SU-DHL-6 (cell line): ENCODE results near the gene DLL1.

Source experiments
- H2AFZ ChIP-seq: fragments of 200-600 bp; sonication (generic); 2 replicates; pipeline ENCODE4 v1.6.1; 2014; ENCODE audit warnings: low read depth, mild to moderate bottlenecking, moderate library complexity, mixed read lengths, antibody characterized with exemption, low read length; ENCODE audit not compliant: severe bottlenecking
- H3F3A ChIP-seq: fragments of 200-600 bp; shearing (Covaris generic); 2 replicates; pipeline ENCODE4 v1.6.0; 2016; ENCODE audit warnings: antibody characterized with exemption, mild to moderate bottlenecking; ENCODE audit not compliant: insufficient read depth
- H3K27ac ChIP-seq: fragments of 200-600 bp; sonication (generic); 2 replicates; pipeline ENCODE4 v1.5.1; 2016; ENCODE audit warnings: low read depth, mild to moderate bottlenecking, low read length, moderate library complexity, mixed read lengths
- H3K27me3 ChIP-seq: fragments of 200-600 bp; sonication (generic), shearing (Covaris generic); 2 replicates; pipeline ENCODE4 v1.6.0; 2014; ENCODE audit warnings: mild to moderate bottlenecking, low read length
- H3K36me3 ChIP-seq: fragments of 200-600 bp; sonication (generic); 2 replicates; pipeline ENCODE4 v1.6.1; 2014; ENCODE audit warnings: mild to moderate bottlenecking, low read length, mixed read lengths
- H3K4me2 ChIP-seq: fragments of 300-600, 200-600 bp; shearing (Covaris generic), sonication (generic); 2 replicates; pipeline ENCODE4 v1.6.0; 2014; ENCODE audit warnings: low read length, low read depth, mild to moderate bottlenecking; ENCODE audit not compliant: poor library complexity, severe bottlenecking
- H3K4me3 ChIP-seq: fragments of 200-600 bp; sonication (generic); 2 replicates; pipeline ENCODE4 v1.5.1; 2014; ENCODE audit warnings: antibody characterized with exemption, low read length, mild to moderate bottlenecking, mixed read lengths; ENCODE audit not compliant: insufficient read depth, poor library complexity, severe bottlenecking
- H3K79me2 ChIP-seq: fragments of 200-600 bp; sonication (generic); 2 replicates; pipeline ENCODE4 v1.6.1; 2014; ENCODE audit warnings: mild to moderate bottlenecking, low read length, moderate library complexity; ENCODE audit not compliant: insufficient read depth
- H3K9ac ChIP-seq: fragments of 200-600 bp; sonication (generic); 2 replicates; pipeline ENCODE4 v1.7.0; 2014; ENCODE audit warnings: mild to moderate bottlenecking, low read length
- H3K9me2 ChIP-seq: fragments of 200-600 bp; sonication (generic); replicated peaks from 2 replicates; pipeline ENCODE4 v1.6.1; 2014; ENCODE audit warnings: low read length; ENCODE audit not compliant: insufficient read depth
- H3K9me3 ChIP-seq: fragments of 200-600 bp; sonication (generic); 2 replicates; pipeline ENCODE4 v1.6.1; 2014; ENCODE audit warnings: low read length, mixed read lengths; ENCODE audit not compliant: insufficient read depth
- H4K20me1 ChIP-seq: fragments of 200-600 bp; sonication (generic); 2 replicates; pipeline ENCODE4 v1.6.1; 2014; ENCODE audit warnings: low read depth, mild to moderate bottlenecking, antibody characterized with exemption, low read length, moderate library complexity, mixed read lengths
- EZH2phosphoT487 ChIP-seq: fragments of 200-600 bp; sonication (generic), shearing (Covaris generic); conservative IDR thresholded peaks from 2 replicates; pipeline ENCODE4 v1.6.1; 2018; ENCODE audit warnings: mild to moderate bottlenecking, antibody characterized with exemption, low read length, moderate library complexity, mixed read lengths
- TF ChIP-seq, protein P1 (sequence below): fragments of 200-600 bp; sonication (generic); IDR thresholded peaks from one replicate; pipeline ENCODE4 v1.5.1; 2017; ENCODE audit warnings: antibody characterized with exemption, mild to moderate bottlenecking, low read length, moderate library complexity; ENCODE audit not compliant: insufficient read depth, poor library complexity, severe bottlenecking

Gene DLL1

GRCh38 chr6:170279426-170279825 lies 11.5 kb downstream of the DLL1 start:
- no peaks in the 10 kb centered on the region for H3K9me3 ChIP-seq
- no peak overlapping the region for H2AFZ ChIP-seq
- no peaks in the 10 kb centered on the region for H3K36me3 ChIP-seq
- H4K20me1 ChIP-seq, result no peaks in the 10 kb centered on the region
- no peak overlapping the region for H3K4me3 ChIP-seq
- H3K27ac ChIP-seq, result no peak overlapping the region
- H3K9me2 ChIP-seq, result no peaks in the 10 kb centered on the region
- TF ChIP-seq EZH2phosphoT487, result no peak
- TF ChIP-seq, protein P1, sequence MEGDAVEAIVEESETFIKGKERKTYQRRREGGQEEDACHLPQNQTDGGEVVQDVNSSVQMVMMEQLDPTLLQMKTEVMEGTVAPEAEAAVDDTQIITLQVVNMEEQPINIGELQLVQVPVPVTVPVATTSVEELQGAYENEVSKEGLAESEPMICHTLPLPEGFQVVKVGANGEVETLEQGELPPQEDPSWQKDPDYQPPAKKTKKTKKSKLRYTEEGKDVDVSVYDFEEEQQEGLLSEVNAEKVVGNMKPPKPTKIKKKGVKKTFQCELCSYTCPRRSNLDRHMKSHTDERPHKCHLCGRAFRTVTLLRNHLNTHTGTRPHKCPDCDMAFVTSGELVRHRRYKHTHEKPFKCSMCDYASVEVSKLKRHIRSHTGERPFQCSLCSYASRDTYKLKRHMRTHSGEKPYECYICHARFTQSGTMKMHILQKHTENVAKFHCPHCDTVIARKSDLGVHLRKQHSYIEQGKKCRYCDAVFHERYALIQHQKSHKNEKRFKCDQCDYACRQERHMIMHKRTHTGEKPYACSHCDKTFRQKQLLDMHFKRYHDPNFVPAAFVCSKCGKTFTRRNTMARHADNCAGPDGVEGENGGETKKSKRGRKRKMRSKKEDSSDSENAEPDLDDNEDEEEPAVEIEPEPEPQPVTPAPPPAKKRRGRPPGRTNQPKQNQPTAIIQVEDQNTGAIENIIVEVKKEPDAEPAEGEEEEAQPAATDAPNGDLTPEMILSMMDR, result no peak
- no peaks in the 10 kb centered on the region for H3K79me2 ChIP-seq
- no peak overlapping the region for H3K4me2 ChIP-seq
- no peaks in the 10 kb centered on the region; the same call in 1 of the 2 replicates for H3F3A ChIP-seq
- H3K9ac ChIP-seq, result no peak overlapping the region
- no peaks in the 10 kb centered on the region for H3K27me3 ChIP-seq

DNA sequence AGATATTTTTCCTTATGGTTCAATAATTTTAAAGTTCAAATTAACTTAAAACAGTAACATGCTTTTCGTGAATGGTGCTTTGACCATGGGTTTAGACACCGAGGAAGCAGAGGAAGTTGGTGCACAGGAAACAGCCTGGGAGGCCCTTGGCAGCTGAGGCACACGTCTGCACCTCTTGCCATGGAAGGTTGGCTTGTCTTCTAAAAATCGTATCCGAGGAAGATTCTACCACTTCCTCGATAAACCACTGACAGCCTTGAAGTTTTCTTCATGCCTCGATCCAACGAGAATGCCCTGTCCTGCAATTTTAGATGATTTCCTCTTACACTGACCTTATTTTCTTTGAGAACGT lies 12.2 kb downstream of the DLL1 start:
- Histone ChIP-seq H2AFZ (no peak overlapping the region), H3K4me3 (no peak overlapping the region)

DNA sequence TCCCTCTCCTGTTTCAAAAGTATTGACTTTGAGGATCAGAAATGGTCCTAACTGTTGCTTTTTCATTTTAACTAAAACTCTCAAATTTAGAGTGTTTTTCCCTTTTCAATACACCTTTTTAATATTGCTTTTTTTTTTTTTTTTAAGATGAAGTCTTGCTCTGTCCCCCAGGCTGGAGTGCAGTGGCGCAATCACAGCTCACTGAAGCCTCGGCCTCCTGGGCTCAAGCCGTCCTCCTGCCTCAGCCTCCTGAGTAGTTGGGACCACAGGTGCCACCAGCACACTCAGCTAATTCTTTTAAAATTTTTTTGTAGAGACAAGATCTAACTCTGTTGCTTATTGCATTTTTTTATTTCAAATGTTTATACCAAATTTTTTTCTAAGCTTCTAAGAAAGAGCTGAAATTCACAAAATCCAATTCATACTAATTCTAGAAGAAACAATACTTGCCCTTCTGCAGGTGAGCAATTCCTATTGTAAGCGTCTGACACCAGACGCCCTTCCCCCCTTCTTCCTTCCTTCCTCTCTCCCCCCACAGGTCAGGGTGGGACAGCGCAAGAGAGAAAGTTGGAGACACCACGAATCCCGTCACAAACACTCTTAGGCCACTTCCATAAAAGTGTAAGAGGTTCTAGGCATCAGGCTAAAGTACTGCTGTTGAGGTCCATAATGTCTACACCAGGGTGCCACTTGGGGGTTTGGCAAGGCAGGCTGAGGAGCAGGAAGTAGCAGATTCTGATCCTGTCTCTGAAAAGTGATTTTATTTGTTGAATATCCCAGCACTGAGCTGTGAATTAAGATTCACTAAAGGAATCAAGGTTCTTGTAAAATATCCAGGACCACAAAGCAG lies 12.8 kb downstream of the DLL1 start:
- TF ChIP-seq EZH2phosphoT487, result no peak
- TF ChIP-seq, protein P1, result no peak
- Histone ChIP-seq H4K20me1 (no peaks in the 10 kb centered on the region), H3K27ac (no peak overlapping the region), H3K79me2 (no peaks in the 10 kb centered on the region), H3F3A (no peaks in the 10 kb centered on the region; the same call in 1 of the 2 replicates), H3K4me2 (no peak overlapping the region), H3K9me3 (no peaks in the 10 kb centered on the region), H3K9ac (no peak overlapping the region), H3K27me3 (no peaks in the 10 kb centered on the region), H3K9me2 (no peaks in the 10 kb centered on the region), H2AFZ (no peak overlapping the region), H3K36me3 (no peaks in the 10 kb centered on the region), H3K4me3 (no peak overlapping the region)

More for the DNA sequence above, 12.2 kb downstream of the DLL1 start:
- Histone ChIP-seq H3K4me2 (no peak overlapping the region), H3K9me3 (no peaks in the 10 kb centered on the region), H3K79me2 (no peaks in the 10 kb centered on the region), H3K27me3 (no peaks in the 10 kb centered on the region), H4K20me1 (no peaks in the 10 kb centered on the region), H3K36me3 (no peaks in the 10 kb centered on the region), H3K27ac (no peak overlapping the region), H3K9ac (no peak overlapping the region), H3F3A (no peaks in the 10 kb centered on the region; the same call in 1 of the 2 replicates), H3K9me2 (no peaks in the 10 kb centered on the region)
- TF ChIP-seq, protein P1, result no peak
- TF ChIP-seq EZH2phosphoT487, result no peak
